ENCODE measurements around the gene ZIC1. TPM values are rescaled to one million over a fixed set of nuclear protein-coding genes. Genes with fewer than 3 reads are reported as not detected.

ZIC1 gene
- total RNA-seq, 1 experiment from 2014 or later: not detected

DNA sequence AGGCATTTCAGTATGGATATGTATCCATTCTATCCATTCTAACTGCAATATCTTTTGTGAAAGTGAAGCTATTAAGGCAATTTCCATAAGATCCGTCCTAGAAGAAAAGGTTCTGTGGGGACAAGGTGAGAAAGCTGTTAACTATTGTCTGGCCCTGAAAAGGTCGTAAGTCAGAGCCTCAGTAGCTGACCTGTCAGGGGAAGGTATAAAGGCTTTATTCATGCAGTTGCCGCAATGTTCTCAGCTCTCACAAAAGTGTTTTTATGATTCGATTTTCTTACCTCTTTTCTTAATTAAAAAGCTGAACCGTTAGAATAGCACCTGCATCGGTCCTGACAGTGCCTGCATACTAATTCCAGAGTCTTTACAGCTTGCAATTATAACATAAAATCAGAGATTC is 27.6 kb upstream of the ZIC1 start:
- ChIA-PET POLR2A (interaction anchor here (0.7 kb wide), 1 partner anchor 431 kb away, joined by 3 read pairs; no protein-coding TSS in a partner anchor), CTCF (no interaction called here), RAD21 (ENCODE audit: low non-redundant PET in 1 of 2, low total read pairs in 2 of 2, uncharacterized antibody in 2 of 2, unreplicated experiment in 2 of 2) (no interaction called here)
- TF ChIP-seq TCF7L2 (IDR thresholded peaks at IDR 0.05; ENCODE audit: borderline replicate concordance, extremely low read depth, insufficient read depth, insufficient read length) (no peak), FOSL1 (IDR thresholded peaks at IDR 0.05; ENCODE audit: low read depth) (no peak), YY1 (IDR thresholded peaks at IDR 0.05; ENCODE audit: extremely low read depth, insufficient replicate concordance, low read depth, low read length) (no peak), CEBPB (IDR thresholded peaks at IDR 0.05; ENCODE audit: low read depth) (no peak), MAX (IDR thresholded peaks at IDR 0.05) (no peak), JUND (IDR thresholded peaks at IDR 0.05) (no peak), SRF (IDR thresholded peaks at IDR 0.05; ENCODE audit: low read depth) (no peak)
- TF ChIP-seq, protein P1, sequence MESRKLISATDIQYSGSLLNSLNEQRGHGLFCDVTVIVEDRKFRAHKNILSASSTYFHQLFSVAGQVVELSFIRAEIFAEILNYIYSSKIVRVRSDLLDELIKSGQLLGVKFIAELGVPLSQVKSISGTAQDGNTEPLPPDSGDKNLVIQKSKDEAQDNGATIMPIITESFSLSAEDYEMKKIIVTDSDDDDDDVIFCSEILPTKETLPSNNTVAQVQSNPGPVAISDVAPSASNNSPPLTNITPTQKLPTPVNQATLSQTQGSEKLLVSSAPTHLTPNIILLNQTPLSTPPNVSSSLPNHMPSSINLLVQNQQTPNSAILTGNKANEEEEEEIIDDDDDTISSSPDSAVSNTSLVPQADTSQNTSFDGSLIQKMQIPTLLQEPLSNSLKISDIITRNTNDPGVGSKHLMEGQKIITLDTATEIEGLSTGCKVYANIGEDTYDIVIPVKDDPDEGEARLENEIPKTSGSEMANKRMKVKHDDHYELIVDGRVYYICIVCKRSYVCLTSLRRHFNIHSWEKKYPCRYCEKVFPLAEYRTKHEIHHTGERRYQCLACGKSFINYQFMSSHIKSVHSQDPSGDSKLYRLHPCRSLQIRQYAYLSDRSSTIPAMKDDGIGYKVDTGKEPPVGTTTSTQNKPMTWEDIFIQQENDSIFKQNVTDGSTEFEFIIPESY (IDR thresholded peaks at IDR 0.05; ENCODE audit: extremely low read depth, insufficient replicate concordance, low read length): no peak
- no peaks in the 10 kb centered on the region for H3K4me1 ChIP-seq (ENCODE audit: control insufficient read depth in 1 of 2, insufficient read depth in 2 of 2, low read length in 2 of 2)
- intact Hi-C loops (cut with micrococcal nuclease): loop anchor here (5.0 kb wide), 1 partner anchor 236 kb away; no protein-coding TSS in a partner anchor
- H4K20me1 ChIP-seq (ENCODE audit: insufficient read depth): no peaks in the 10 kb centered on the region
- no peak overlapping the region for H2AFZ ChIP-seq (ENCODE audit: low read depth, low read length, poor library complexity, severe bottlenecking)
- H3K79me2 ChIP-seq (ENCODE audit: insufficient read depth, low read length): no peaks in the 10 kb centered on the region
- no peak overlapping the region for H3K27ac ChIP-seq (ENCODE audit: low read depth, low read length)
- H3K36me3 ChIP-seq (ENCODE audit: control insufficient read depth in 1 of 2, insufficient read depth in 2 of 2, low read length in 2 of 2): no peaks in the 10 kb centered on the region
- DNase-seq (ENCODE audit: low read depth, low spot score) (no peak), ATAC-seq (no peak)
- no peaks in the 10 kb centered on the region for H3K9me3 ChIP-seq (ENCODE audit: control insufficient read depth in 1 of 2, insufficient read depth in 1 of 2, low read depth in 1 of 2, low read length in 2 of 2)
- no TSS peak for BruUV-seq (replicated peaks)
- no peaks in the 10 kb centered on the region for H3K9me2 ChIP-seq (ENCODE audit: insufficient read depth)
- no peak overlapping the region for H3K4me2 ChIP-seq (ENCODE audit: low read length)
- no peak overlapping the region for H3K9ac ChIP-seq (ENCODE audit: low read length)
- H3K27me3 ChIP-seq (ENCODE audit: insufficient read depth, low read length): no peaks in the 10 kb centered on the region
- H3K4me3 ChIP-seq (replicated peaks in 1 of 2; ENCODE audit: low read depth in 1 of 2, low read length in 2 of 2): no peak overlapping the region

Measured in HCT116 (cell line).